ENCODE measurements around the gene PF4V1. TPM values are rescaled to one million over a fixed set of nuclear protein-coding genes. Genes with fewer than 3 reads are reported as not detected.

The PF4V1 gene
- total RNA-seq, 1 experiment from 2014 or later = not detected

DNA sequence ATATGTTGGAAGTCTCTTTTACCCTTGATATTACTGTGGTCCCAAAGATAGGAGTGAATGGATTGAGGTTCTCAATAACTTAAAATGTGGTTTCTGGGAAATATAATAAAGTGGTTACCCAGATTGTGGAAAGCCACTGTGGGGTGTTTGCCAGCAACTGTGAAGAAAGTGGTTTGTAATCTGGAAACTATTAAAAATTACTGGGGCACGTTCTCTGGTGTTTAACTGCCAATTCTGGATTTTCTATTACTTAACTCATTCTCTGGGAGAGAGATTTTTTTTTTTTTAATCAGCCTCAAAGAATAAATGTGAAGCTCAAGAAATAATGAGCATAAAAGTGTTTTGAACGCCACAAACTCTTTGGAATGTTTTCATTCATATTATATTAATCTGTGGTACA is 21.5 kb upstream of the PF4V1 start:
- Mint-ChIP-seq H3K9me3 (ENCODE audit: unreplicated experiment) (peaks cover 7% of the 10 kb centered on the region), H3K36me3 (ENCODE audit: insufficient read depth, unreplicated experiment) (no peaks in the 10 kb centered on the region), H3K4me1 (ENCODE audit: insufficient read depth, unreplicated experiment) (no peaks in the 10 kb centered on the region), H3K27me3 (ENCODE audit: insufficient read depth, unreplicated experiment) (no peaks in the 10 kb centered on the region), H3K27ac (ENCODE audit: low read depth, unreplicated experiment) (no peak overlapping the region), H3K4me3 (ENCODE audit: unreplicated experiment) (no peak overlapping the region)
- intact Hi-C loops (cut with micrococcal nuclease) = no loop called here
- no TSS peak for BruUV-seq (replicated peaks)
- ChIA-PET CTCF (interaction anchor here (0.6 kb wide), 2 partner anchors 52 to 98 kb away, joined by 3 read pairs; no protein-coding TSS in a partner anchor), POLR2A (no interaction called here)
- DNase-seq (ENCODE audit: unreplicated experiment) = no peak
- TF ChIP-seq, protein P1, sequence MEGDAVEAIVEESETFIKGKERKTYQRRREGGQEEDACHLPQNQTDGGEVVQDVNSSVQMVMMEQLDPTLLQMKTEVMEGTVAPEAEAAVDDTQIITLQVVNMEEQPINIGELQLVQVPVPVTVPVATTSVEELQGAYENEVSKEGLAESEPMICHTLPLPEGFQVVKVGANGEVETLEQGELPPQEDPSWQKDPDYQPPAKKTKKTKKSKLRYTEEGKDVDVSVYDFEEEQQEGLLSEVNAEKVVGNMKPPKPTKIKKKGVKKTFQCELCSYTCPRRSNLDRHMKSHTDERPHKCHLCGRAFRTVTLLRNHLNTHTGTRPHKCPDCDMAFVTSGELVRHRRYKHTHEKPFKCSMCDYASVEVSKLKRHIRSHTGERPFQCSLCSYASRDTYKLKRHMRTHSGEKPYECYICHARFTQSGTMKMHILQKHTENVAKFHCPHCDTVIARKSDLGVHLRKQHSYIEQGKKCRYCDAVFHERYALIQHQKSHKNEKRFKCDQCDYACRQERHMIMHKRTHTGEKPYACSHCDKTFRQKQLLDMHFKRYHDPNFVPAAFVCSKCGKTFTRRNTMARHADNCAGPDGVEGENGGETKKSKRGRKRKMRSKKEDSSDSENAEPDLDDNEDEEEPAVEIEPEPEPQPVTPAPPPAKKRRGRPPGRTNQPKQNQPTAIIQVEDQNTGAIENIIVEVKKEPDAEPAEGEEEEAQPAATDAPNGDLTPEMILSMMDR (IDR thresholded peaks at IDR 0.05; ENCODE audit: unreplicated experiment) = no peak

DNA sequence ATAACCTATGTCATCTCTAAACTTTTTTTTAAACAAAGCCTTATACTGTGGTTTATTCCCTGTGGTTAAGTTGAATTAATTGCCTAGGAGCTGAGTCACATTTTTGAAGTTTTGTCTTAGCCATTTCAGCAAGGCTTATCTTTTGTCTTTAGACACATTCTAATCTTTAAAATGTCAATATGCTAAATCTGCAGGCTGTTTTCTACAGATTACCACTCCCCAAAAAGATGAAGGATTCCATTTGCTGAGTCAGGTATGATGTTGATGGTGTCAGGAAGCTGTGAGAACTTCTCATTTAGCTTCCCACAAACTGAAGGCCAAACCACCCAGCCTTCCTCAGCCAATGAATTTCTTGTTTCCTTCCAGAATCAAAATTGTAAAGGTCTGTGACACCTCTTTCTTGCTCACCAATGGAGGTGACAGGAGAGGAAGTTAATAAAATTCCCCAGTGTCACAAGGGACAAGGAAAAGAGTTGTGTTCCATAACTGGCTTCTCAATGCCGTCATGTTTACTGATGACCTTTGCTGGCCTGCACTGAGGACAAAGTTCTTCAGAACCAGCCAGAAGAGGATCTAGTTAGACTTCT is 20.4 kb upstream of the PF4V1 start:
- no peaks in the 10 kb centered on the region for H3K4me1 Mint-ChIP-seq (ENCODE audit: insufficient read depth, unreplicated experiment)
- no peak overlapping the region for H3K27ac Mint-ChIP-seq (ENCODE audit: low read depth, unreplicated experiment)
- ChIA-PET POLR2A (interaction anchor here (1.0 kb wide), 1 partner anchor 25 kb away, joined by 3 read pairs; no protein-coding TSS in a partner anchor), CTCF (interaction anchor here (1.2 kb wide), 1 partner anchor 14 kb away, joined by 3 read pairs; no protein-coding TSS in a partner anchor)
- no peaks in the 10 kb centered on the region for H3K27me3 Mint-ChIP-seq (ENCODE audit: insufficient read depth, unreplicated experiment)
- peaks cover 5% of the 10 kb centered on the region for H3K36me3 Mint-ChIP-seq (ENCODE audit: insufficient read depth, unreplicated experiment)
- H3K4me3 Mint-ChIP-seq (ENCODE audit: unreplicated experiment) = no peak overlapping the region
- no peaks in the 10 kb centered on the region for H3K9me3 Mint-ChIP-seq (ENCODE audit: unreplicated experiment)
- no TSS peak for BruUV-seq (replicated peaks)
- no peak for DNase-seq (ENCODE audit: unreplicated experiment)
- TF ChIP-seq, protein P1 (IDR thresholded peaks at IDR 0.05; ENCODE audit: unreplicated experiment) = no peak
- intact Hi-C loops (cut with micrococcal nuclease) = no loop called here

DNA sequence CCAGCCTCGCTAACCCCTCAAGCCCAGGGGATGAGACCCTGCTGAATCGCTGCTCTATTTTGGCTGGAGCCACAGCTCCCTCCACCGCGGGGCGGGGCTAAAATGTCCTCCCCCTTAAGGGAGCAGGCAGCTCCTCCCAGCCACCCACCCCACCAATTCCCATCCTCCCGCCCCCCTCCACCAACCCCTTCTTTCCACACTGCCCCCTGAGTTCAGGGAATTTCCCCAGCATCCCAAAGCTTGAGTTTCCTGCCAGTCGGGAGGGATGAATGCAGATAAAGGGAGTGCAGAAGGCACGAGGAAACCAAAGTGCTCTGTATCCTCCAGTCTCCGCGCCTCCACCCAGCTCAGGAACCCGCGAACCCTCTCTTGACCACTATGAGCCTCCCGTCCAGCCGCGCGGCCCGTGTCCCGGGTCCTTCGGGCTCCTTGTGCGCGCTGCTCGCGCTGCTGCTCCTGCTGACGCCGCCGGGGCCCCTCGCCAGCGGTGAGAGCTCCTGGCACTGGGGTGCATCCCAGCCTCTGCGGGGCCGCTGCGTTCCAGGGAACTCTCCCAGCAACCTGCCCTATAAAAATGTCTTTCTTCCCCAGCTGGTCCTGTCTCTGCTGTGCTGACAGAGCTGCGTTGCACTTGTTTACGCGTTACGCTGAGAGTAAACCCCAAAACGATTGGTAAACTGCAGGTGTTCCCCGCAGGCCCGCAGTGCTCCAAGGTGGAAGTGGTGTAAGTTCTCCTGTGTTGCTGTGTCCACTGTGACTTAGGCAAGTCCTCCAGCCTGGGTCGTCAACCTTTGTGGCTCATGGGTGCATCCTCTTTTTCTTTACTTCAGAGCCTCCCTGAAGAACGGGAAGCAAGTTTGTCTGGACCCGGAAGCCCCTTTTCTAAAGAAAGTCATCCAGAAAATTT is 16.5 kb upstream of the PF4V1 start, which contains the start of gene CXCL6:
CXCL6 (plus strand) TSS at position 306 of the 907 bp plus-strand sequence; CDS start at position 379, 73 bp downstream.
- H3K4me1 Mint-ChIP-seq (ENCODE audit: insufficient read depth, unreplicated experiment) = no peaks in the 10 kb centered on the region
- DNase-seq (ENCODE audit: unreplicated experiment) = no peak
- no peaks in the 10 kb centered on the region for H3K27me3 Mint-ChIP-seq (ENCODE audit: insufficient read depth, unreplicated experiment)
- no TSS peak for BruUV-seq (replicated peaks)
- CTCF ChIA-PET = interaction anchor here (0.5 to 1.2 kb wide), 3 partner anchors 27 to 487 kb away, joined by 3 to 8 read pairs (median 3); no protein-coding TSS in a partner anchor
- POLR2A ChIA-PET = interaction anchor here (0.6 kb wide), 1 partner anchor 141 kb away, joined by 3 read pairs; no protein-coding TSS in a partner anchor
- H3K36me3 Mint-ChIP-seq (ENCODE audit: insufficient read depth, unreplicated experiment) = peaks cover 5% of the 10 kb centered on the region
- no peaks in the 10 kb centered on the region for H3K9me3 Mint-ChIP-seq (ENCODE audit: unreplicated experiment)
- TF ChIP-seq, protein P1 (IDR thresholded peaks at IDR 0.05; ENCODE audit: unreplicated experiment) = no peak
- no peak within 1 kb of the TSS for H3K4me3 Mint-ChIP-seq (ENCODE audit: unreplicated experiment)
- intact Hi-C loops (cut with micrococcal nuclease) = no loop called here
- H3K27ac Mint-ChIP-seq (ENCODE audit: low read depth, unreplicated experiment) = no peak within 1 kb of the TSS

DNA sequence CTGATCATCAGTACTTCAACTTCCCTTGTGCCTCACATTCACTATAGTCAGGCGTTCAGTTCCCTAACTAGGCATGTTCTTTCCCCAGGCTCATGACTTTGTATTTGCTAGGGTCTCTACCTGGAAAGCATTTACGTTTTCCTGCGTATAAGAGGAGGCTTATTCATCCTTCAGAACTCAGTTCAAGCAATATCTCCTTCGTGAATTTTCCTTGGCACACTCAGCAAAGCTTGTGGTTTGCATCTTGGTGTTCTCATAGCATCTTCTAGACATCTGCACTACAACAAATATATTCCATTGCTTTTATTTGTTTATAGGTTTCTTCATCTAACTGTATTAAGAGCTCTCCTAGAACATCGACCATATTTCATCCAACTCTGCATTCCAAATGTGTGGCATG is 14.0 kb upstream of the PF4V1 start:
- no peak overlapping the region for H3K4me3 Mint-ChIP-seq (ENCODE audit: unreplicated experiment)
- DNase-seq (ENCODE audit: unreplicated experiment) = no peak
- TF ChIP-seq, protein P1 (IDR thresholded peaks at IDR 0.05; ENCODE audit: unreplicated experiment) = no peak
- intact Hi-C loops (cut with micrococcal nuclease) = no loop called here
- CTCF ChIA-PET = no interaction called here
- H3K9me3 Mint-ChIP-seq (ENCODE audit: unreplicated experiment) = no peaks in the 10 kb centered on the region
- peaks cover 7% of the 10 kb centered on the region for H3K4me1 Mint-ChIP-seq (ENCODE audit: insufficient read depth, unreplicated experiment)
- no peak overlapping the region for H3K27ac Mint-ChIP-seq (ENCODE audit: low read depth, unreplicated experiment)
- POLR2A ChIA-PET = interaction anchor here (0.6 kb wide), 2 partner anchors 30 to 395 kb away, joined by 3 read pairs; partner anchors contain the start of gene CXCL1
- BruUV-seq (replicated peaks) = no TSS peak
- no peaks in the 10 kb centered on the region for H3K27me3 Mint-ChIP-seq (ENCODE audit: insufficient read depth, unreplicated experiment)
- peaks cover 5% of the 10 kb centered on the region for H3K36me3 Mint-ChIP-seq (ENCODE audit: insufficient read depth, unreplicated experiment)

All from MCF 10A (cell line).